ENCODE measurements around the gene TXNRD2. TPM values are rescaled to one million over a fixed set of nuclear protein-coding genes. Genes with fewer than 3 reads are reported as not detected.
"Not testable (repeated sequence)": the region's sequence is repeated elsewhere in the genome, so short reads cannot be mapped to it uniquely, and the experiment has no call there.

The TXNRD2 gene
- total RNA-seq, 1 donor from 2014 or later = 104 TPM

DNA sequence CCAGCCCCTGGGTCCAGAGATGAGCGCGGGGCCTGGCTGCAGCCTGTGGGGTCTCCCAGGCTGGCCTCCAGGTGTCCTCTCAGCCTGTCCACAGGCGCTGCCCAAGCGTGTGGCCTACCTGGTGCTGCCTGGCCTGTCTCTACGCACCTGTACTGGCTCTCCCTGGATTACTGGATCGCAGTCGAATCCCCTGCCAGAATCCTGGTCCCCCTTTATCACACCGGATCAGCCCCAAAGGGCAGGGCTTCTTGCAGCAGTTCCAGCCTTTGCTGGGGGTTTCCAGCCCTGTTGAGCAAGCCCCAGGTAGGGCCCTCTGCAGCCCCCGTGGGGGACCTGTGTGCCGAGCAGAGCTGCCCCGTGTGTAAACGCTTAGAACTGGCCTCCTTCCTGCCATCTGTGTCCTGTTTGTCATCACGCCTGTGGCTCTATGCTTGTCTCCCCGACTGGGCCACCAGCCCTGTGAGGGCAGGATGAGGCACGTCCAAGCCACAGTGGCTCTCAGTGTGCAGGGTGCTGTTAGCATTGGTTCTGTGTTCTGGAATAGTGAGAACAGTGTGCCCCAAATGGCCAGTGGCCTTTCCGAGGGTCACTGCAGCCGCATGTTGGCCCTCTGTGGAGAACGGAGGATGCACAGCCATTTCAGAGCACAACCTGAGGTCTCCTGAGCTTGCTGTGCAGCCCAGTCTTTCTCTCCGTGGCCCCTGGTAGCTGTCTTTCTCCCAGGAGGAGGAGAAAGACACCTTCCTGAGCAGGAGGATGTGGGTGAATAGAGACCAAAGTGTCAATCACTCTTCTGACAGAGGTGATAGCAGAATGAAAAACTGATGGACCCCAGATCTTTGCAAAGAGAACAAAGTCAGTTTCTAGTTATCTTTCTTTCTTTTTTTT, 13.9 kb upstream of the TXNRD2 start:
- DNase-seq (ENCODE audit: extremely low read depth, low read depth, low spot score) = no peak

DNA sequence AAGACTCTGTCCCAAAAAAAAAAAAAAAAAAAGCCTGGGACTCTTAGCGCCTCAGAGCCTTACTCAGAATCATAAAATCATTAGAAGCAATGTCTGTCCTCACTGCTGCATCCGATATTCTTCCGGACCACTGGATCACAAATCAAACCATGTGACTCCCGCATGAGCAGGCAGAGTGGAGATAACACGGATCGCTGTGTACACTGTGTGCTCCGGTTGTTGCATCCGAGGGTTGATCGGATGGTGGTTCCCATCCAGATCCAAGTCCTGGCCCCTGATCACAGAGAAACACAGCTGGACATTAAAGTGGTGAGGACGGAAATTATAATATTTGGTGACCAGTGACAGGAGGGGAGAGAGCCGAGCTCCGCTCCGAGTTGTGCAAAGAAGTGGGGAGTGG, 9.7 kb upstream of the TXNRD2 start:
- DNase-seq (ENCODE audit: extremely low read depth, low read depth, low spot score) = no peak

DNA sequence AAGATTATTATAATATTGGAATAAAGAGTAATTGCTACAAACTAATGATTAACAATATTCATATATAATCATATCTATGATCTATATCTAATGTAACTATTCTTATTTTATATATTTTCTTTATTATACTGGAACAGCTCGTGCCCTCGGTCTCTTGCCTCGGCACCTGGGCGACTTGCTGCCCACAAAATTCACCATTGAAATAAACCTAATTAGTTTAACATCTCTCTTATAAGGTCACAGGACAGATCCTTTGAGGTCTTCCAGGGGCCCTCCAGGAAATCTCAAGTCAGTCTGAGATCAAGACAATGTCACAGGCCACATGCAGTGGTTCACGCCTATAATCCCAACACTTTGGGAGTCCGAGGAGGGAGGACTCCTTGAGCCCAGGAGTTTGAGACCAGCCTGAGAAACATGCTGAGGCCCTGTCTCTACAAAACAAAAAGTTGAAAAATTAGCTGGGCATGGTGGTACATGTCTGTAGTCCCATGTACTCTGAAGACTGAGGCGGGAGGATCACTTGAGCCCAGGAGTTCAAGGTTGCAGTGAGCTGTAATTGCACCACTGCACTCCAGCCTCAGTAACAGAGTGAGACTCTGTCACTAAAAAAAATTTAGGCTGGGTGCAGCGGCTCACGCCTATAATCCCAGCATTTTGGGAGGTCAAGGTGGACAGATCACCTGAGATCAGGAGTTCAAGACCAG, 6.6 kb upstream of the TXNRD2 start:
- DNase-seq (ENCODE audit: extremely low read depth, low read depth, low spot score) = no peak

DNA sequence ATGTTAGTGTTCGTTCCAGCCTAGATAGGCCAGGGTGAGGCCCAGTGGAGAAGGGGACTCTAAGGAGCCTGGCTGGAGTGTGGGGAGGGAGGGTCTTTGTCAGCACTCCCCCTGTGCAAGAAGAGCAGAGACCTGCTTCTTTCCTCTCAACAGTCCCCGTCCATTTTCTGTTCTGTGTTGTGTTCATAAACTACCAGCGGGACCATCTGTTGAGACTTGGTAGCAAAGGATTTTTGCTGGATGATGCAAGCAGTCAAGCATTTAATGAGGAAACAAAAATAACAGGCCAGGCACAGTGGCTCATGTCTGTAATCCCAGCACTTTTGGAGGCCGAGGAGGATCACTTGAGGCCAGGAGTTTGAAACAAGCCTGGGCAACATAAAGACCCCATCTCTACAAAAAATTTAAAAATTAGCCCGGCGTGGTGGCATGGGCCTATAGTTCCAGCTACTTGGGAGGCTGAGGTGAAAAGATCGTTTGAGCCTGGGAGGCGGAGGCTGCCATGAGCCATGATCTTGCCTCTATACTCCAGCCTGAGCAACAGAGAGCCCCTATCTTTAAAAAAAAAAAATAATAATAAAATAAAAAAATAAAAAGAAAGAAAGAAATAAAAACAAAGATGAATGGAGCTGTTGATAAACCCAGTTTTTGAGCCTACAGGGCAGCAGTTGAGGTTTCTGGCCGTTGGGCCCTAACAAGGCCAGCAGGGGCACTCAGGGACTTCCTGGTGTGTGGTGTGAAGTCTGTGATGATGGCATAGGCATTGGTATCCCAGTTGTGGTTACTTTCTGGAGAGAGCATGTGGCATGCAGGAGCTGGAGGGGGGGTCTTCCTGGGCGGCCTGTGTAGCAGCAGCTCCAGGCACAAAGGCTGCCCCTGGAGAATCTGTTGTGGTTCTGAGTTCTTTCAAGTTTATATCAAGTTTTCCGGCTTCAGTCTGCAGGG, 1.7 kb upstream of the TXNRD2 start:
- no peak for DNase-seq (ENCODE audit: extremely low read depth, low read depth, low spot score)

DNA sequence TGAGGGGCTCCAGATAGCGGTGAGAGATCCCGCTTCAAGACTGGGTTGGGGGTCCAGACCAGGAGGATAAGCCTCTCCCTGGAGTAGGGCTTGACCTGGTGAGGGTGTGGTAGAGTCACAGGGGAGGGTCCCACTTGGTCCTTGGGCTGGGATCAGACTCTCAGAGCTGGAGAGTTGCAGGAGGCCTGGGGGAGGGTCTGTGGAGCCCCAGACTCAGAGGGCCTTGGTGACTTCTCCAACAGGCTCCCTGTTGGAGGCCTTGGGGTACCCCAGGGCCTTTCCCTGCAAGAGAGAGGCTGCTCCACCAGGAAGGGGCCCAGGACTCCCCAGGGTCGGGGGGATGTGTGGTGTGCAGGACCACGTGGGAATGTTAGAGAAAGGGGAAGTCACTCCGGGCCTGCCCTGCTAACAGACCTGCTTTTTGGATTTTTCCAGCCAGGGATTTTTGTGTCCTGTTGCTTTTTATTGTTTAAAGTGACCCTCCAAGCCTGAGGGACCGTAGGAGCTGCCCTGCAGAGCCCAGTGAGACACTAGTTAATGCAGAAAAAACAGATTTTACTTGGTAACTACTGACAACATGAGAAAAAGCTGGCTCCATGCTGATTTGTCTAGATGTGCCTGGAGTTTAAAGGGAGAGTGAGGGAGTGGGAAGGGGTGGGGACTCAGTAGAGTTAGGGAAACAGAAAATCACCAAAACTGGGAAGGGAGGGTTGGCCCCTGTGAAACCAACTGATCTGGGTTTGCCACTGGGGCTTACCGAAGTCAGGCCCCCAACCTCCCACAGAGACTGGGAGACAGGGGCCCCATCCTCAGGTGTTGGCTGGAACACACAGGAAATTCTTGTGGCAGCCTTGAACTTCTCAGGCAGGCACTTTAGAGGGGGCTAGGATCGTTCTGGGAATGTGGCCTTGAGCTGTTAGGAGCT, 801 bp upstream of the TXNRD2 start:
- DNase-seq (ENCODE audit: extremely low read depth, low read depth, low spot score) = no peak

DNA sequence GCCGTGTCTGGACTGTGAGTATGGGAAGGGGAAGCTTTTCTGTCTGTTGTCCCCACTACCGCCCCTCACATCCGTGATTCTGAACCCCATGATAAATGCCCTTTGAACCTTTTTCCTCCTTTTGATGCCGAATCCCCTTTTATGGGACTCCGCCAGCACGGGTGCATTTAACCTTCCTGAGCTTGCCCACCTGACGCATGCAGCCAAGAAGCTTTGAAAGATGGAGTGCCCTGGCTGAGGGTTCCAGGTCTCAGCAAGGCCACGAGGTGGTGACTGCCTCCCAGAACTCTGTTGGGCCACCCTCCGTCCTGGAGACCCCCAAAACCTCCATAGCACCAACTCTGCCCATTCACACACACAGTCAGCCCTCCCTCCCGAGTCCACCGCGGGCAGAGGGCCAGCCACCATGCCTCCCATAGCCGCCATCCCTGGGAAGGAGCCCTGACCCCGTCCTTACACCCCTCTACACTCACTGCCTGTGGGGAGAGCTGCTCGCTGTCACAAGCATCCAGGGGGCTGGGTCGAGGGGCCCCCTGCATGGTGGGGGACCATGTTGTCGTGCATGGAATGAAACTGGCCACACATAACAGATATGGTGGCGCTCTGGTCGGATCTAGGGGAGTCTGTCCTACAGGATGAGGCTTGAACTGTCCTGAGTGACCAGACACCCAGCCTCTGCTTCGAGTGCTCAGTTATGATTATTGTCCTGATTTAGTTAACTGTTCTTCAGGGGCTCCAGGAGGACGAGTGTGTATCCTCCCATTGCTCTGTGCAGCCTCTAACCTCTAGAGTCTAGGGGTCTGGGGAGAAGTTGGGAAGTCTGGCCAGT, 868 bp downstream of the TXNRD2 start:
- DNase-seq (ENCODE audit: extremely low read depth, low read depth, low spot score) = no peak

DNA sequence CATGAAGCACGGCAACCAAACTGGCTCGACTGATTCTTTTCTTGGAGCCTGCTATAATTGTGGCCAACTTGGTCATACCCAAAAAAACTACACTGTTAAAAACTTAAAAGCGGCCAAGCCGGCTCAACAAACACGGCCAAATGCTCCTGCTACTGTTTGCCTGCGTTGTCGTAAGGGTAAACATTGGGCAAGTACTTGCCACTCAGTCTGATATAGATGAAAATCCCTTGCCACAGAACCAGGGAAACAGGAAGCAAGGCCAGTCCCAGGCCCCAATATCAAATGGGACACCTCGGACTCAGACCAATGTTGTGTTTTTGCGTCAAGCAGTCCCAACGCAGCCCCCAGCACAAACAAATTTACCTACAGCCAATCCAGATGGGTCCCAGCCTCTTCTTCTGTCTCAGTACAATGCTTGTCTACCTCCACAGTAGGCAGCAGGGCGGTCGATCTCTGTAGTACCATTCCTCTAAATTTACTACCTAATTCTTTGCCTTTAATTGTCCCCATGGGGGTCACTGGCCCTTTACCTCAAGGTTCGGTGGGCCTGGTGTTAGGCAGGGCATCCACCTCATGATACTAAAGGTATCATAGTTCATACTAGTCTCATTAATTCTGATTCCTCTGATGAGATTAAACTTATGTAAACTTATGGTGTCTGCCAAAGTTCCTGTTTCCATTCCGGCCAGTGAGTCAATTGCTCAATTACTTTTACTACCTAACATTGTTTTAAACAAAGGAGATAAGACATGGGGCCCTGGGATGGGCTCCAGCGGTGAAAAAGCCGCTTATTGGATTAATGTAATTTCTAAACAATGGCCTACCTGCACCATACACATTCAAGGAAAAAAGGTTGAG, 3.8 kb downstream of the TXNRD2 start:
- no peak for DNase-seq (ENCODE audit: extremely low read depth, low read depth, low spot score)

DNA sequence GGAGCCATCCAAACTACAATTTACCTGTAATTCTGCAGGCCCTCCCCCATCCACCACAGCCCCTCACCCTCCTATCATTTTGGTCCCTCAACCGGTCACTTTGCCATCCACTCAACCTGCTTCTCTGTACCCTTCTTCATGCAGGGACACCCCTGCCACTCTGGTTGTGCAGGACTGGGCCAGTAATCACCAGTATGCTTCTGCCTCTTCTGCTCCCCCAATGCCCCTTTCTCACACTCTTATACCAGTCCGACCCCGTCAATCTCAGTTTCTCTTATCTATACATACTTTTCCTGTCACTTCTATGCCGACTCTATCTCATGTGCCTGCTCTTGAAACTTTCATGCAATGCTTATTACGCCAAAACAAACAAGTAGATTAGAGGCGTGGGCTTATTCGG, 5.1 kb downstream of the TXNRD2 start:
- no peak for DNase-seq (ENCODE audit: extremely low read depth, low read depth, low spot score)

DNA sequence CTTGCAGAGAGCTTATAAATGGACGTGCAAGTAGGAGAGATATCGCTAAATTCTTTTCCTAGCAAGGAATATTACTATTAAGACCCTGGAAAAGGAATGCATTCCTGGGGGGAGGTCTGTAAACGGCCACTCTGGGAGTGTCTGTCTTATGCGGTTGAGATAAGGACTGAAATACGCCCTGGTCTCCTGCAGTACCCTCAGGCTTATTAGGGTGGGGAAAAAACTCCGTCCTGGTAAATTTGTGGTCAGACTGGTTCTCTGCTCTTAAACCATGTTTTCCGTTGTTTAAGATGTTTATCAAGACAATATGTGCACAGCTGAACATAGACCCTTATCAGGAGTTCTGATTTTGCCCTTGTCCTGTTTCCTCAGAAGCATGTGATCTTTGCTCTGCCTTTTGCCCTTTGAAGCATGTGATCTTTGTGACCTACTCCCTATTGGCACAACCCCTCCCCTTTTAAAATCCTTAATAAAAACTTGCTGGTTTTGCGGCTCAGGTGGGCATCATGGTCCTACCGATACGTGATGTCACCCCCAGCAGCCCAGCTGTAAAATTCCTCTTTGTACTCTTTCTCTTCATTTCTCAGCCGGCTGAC, 6.4 kb downstream of the TXNRD2 start:
- not testable (repeated sequence) for DNase-seq (ENCODE audit: extremely low read depth, low read depth, low spot score)

DNA sequence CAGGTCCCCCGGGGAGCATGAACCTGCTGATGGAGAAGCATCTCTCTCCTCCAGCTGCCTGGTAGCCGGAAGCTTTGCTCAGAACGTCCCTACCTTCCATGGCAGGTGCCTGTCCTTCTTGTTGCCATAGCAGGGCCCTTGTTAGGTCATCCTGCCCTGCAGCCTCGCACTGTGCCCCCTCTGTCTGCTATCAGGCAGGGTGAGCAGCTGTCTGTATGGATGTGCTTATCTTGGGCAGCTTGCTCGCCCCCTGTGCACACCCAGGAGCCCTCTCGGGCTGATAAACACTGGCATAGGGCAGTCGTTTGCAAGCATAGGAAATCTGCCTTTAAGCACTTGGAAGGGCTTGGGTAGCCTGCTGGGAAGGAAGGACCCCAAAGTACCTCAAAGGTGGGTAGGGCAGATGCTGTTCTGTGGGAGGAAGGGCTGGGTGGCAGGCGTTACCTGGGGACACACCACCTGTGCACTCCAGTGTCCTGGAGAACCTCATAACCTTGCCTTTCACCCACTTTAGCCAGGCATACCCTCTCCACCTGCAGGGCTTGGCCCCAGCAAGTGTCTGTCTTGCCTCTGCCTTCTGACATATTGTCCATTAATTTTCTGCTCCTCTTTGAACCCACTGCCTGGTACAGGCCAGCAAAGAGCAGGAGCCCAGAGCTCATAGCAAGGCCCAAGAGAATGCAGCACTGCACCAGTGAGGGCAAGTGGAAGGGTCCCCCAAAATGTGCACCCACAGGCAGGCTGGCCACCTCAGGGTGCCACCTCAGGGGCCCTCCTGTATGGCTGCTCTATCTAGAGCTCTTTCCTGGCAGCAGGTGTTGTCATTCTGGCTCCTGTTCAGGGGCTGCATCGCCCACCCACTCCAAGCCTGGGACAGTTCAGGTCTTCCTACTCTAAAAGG, 8.0 kb downstream of the TXNRD2 start:
- no peak for DNase-seq (ENCODE audit: extremely low read depth, low read depth, low spot score)

DNA sequence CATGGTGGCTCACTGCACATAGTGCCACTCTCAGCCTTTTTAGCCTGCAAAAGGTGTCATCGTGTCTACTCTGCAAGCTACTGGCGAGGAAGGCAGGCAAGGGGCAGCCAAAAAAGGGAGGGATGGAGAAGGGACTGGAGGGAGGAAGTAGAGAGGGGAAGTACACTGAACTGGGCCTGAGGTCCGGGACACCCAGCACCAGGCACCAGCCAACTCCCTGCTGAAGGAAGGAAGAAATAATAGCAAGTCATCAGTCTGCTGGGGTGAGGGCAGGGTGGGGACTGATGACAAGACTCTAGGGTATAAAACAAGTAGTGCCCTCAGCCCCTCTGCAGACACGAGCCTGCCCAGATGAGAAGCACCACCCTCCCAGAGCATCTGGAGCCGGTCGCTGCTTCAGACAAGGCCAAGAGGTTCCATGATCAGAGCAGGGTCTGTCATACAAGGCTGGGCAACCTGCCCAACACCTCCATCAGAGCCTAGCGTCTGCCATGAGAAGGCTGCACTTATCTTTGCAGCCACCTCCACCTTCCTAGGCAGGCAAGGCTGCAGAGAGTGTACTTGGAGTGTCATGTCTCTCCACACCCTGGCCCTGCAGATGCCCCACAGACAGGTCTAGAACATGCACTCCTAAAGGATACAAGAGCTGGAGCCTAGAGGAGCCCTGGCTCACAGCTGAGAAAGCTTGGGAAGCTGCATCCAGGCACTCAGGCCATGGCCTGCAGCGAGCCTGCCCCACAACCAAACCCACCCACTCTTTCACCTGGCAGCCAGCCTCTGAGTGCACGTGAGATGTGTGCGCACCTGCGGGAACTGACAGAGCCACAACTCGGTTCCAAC, 9.0 kb downstream of the TXNRD2 start:
- no peak for DNase-seq (ENCODE audit: extremely low read depth, low read depth, low spot score)

DNA sequence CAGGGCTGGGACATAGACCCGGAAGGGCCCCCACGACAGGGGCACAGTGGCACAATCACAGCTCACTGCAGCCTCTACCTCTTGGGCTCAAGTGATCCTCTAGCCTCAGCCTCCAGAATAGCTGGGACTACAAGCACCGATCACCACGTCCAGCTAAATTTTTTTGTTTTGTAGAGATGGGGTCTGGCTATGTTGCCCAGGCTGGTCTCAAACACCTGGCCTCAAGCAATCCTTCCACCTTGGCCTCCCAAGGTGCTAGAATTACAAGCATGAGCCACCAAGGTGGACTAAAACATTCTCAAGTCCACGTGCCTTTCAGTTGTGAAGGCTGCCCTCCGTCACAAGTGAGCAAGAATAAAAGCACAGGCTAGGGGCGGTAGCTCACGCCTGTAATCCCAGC, 10.1 kb downstream of the TXNRD2 start:
- DNase-seq (ENCODE audit: extremely low read depth, low read depth, low spot score) = no peak

DNA sequence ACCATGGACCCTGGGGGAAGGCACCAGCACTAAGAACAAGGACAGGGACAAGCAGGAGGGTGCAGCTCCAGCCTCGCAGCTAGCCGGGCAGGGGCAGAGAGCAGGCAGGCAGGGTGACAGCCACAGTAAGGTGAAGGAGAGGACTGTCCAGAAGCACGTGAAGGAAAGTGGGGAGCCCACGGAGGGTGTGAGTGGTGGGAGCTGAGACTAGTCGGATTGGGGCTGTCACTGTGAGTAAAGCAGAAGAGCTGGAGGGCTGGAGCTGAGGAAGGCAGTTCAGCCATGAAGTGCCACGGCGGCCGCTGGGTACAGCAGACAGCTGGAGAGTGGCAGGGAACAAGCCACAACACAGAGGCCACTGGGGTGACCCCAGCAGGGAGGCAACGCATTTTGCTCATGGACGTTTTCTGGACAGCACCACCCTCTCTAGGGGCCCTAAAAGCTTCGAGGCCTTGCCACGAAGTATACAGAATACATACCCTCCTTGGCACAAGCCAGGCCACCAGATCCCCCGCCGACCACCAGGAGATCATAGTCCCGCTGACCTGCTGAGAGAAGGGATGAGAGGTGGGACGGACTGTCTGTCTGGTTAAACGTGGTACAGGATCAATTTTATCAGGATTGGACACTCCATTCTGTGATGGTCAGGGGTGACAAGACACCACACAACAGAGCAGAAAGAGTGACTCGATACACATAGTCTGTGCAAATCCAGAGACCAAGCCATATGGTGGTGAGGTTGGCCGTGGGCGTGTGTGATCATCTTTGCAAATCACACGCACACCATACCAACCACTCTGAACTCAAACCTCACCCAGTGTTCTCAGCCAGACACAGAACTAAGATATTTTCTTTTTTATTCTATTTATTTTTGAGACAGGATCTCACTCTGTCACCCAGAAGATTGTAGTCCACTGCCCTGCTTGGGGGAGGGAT, 10.8 kb downstream of the TXNRD2 start:
- DNase-seq (ENCODE audit: extremely low read depth, low read depth, low spot score) = no peak

DNA sequence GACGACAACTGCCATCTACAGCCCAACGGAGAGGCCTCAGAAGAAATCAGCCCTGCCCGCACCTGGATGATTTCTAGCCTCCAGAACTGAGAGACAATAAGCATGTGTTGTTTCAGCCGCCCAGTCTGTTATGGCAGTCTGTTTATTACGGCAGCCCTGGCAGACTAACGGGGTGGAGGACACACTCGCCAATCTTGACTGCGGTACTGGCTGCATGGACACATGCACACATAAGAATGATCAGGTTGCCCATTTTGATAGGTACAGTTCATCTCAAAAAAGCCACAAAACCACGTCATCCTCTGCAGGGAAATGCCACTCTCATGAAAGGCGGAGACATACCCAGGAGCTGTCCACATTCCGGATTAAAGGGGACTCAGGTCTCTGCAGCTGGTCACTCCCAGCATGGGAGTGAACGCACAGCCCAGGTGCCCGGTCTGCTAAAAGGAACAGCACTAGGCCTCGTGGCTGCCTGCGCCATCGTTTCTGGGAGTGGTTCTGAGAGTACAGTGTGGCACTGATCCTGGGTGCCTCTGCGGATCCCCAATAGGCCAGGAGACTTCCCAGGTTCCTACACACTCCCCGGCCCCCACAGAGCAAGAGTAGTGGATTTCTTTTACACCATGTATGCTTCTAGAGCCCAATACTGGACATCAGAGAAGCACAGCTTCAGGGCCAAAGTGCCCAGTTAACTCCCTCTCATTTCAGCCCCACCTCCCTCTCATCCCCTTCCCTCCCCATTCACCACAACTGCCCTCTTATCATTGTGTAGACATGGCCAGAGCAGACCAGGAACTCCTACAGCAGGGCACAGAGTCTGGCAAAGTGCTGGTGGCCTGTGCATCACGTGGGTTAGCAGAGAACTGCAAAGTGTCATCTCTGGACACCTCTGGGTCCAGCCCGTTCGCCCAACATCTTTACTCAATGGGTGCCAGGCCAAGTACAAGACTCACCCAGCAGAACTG, 11.8 kb downstream of the TXNRD2 start:
- no peak for DNase-seq (ENCODE audit: extremely low read depth, low read depth, low spot score)

Data from glomerular endothelial cell (primary cell).